Esophagus (tissue), 2 donors: Measurements from ENCODE around the gene IGFBP3. TPM values are rescaled to one million over a fixed set of nuclear protein-coding genes. Genes with fewer than 3 reads are reported as not detected.

Experiments used
- H3K27ac ChIP-seq, 2 donors: one replicate each; pipeline ENCODE4 v1.5.1; 2013; ENCODE audit warnings: low read depth in 2 of 2, mild to moderate bottlenecking in 2 of 2, inconsistent platforms in 1 of 2, low read length in 1 of 2, moderate library complexity in 1 of 2
- H3K27me3 ChIP-seq, 2 donors: one replicate each; pipeline ENCODE4 v1.6.1; 2013; ENCODE audit warnings: low read length in 2 of 2, control low read depth in 1 of 2, mild to moderate bottlenecking in 1 of 2; ENCODE audit not compliant: insufficient read depth in 2 of 2, control insufficient read depth in 1 of 2
- H3K36me3 ChIP-seq, 2 donors: one replicate each; pipeline ENCODE4 v1.6.1; 2013; ENCODE audit warnings: low read length in 1 of 2; ENCODE audit not compliant: control insufficient read depth in 2 of 2, insufficient read depth in 2 of 2
- H3K4me1 ChIP-seq, 2 donors: one replicate each; pipeline ENCODE4 v1.6.1; 2013; ENCODE audit warnings: low read length in 1 of 2; ENCODE audit not compliant: control insufficient read depth in 2 of 2, insufficient read depth in 2 of 2
- H3K4me3 ChIP-seq, 2 donors: one replicate each; pipeline ENCODE4 v1.5.1; 2013; ENCODE audit warnings: low read length in 2 of 2, mild to moderate bottlenecking in 2 of 2, low read depth in 1 of 2, moderate library complexity in 1 of 2
- H3K9me3 ChIP-seq, 2 donors: one replicate each; pipeline ENCODE4 v1.6.1; 2013; ENCODE audit warnings: mild to moderate bottlenecking in 2 of 2, low read depth in 1 of 2, low read length in 1 of 2, moderate library complexity in 1 of 2; ENCODE audit not compliant: control insufficient read depth in 2 of 2, insufficient read depth in 1 of 2
- WGBS, 2 donors: extraction: QIAGEN DNeasy Blood & Tissue Kit; methylation state at CpG; one replicate each; pipeline ENCODE4 v1.1.7; 2013; 5-methylcytosine and 5-hydroxymethylcytosine counted together
- polyA plus RNA-seq, 2 donors: library from polyadenylated mRNA; stranded (reverse); fragments of 200-250 nt; gene quantifications; one replicate each; pipeline ENCODE4 v1.2.3, GENCODE V29; 2013
- donor health status: healthy with polysubstance abuse.
- donor health status: Bipolar disorder and iron deficiency.

Gene IGFBP3
- polyA plus RNA-seq, 2 donors = 13.0 to 19.8 TPM

DNA sequence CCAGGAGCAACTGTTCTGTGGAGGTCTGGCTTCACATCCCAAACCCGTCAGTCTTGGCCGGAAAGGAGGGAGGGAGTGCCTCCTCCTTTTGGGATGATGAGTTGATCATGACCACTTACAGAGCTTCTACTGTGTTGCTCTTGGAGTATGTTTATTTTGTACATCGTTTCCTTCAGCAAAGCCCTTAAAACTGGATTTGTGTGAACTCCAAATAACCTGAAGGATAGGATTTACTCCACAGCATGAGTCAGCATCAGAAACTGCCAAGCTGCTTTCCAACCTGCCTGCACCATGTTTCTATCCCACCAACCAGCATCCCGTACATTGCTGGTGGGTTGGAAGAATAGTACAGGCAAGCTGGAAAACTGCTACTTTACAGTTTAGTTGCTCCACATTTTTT, 51.6 kb downstream of the IGFBP3 start:
- Histone ChIP-seq H3K4me1 (no peaks in the 10 kb centered on the region), H3K27ac (no peak overlapping the region), H3K36me3 (no peaks in the 10 kb centered on the region), H3K4me3 (no peak overlapping the region), H3K27me3 (no peaks in the 10 kb centered on the region), H3K9me3 (no peaks in the 10 kb centered on the region)
- WGBS, 2 donors = 48 to 50% methylated on average over 4 of the region's 4 CpGs

GRCh38 chr7:45867471-45867870, 53.6 kb downstream of the IGFBP3 start:
- Histone ChIP-seq H3K27me3 (no peaks in the 10 kb centered on the region), H3K27ac (no peak overlapping the region), H3K4me1 (no peaks in the 10 kb centered on the region), H3K9me3 (peaks cover 0 to 3% of the 10 kb centered on the region in 2 donors), H3K36me3 (no peaks in the 10 kb centered on the region), H3K4me3 (no peak overlapping the region)
- WGBS, 2 donors = 67 to 73% methylated on average over 2 of the region's 2 CpGs

- no peaks in the 10 kb centered on the region for H3K27me3 ChIP-seq
- no peaks in the 10 kb centered on the region for H3K4me1 ChIP-seq
- peaks cover 0 to 3% of the 10 kb centered on the region in 2 donors for H3K9me3 ChIP-seq
- H3K27ac ChIP-seq = no peak overlapping the region
- 76% methylated on average over 13 of the region's 13 CpGs for WGBS, 2 donors
- H3K36me3 ChIP-seq = no peaks in the 10 kb centered on the region
- H3K4me3 ChIP-seq = no peak overlapping the region
These were observed 55.3 kb downstream of the IGFBP3 start for GRCh38 chr7:45865594-45866410.

- Histone ChIP-seq H3K4me3 (no peak overlapping the region), H3K4me1 (no peaks in the 10 kb centered on the region), H3K36me3 (no peaks in the 10 kb centered on the region), H3K27ac (no peak overlapping the region), H3K27me3 (no peaks in the 10 kb centered on the region), H3K9me3 (peaks cover 0 to 3% of the 10 kb centered on the region in 2 donors)
- WGBS, 2 donors = 75 to 76% methylated on average over 9 of the region's 9 CpGs
These were observed 57.4 kb downstream of the IGFBP3 start for GRCh38 chr7:45863715-45864114.

Other genes with a start within 250 kb of the IGFBP3 start
- gene CCDC201, start 48.2 kb downstream of the IGFBP3 start, polyA plus RNA-seq = not detected
- gene IGFBP1, start 32.8 kb downstream of the IGFBP3 start, polyA plus RNA-seq = not detected